Kidney (tissue), 14 donors: Measurements from ENCODE around the gene MAP3K5. TPM values are rescaled to one million over a fixed set of nuclear protein-coding genes. Genes with fewer than 3 reads are reported as not detected.

Source experiments
- DNase-seq, 5 donors: peaks; one replicate each; pipeline ENCODE4 v3.0.0-alpha.2; 2013 to 2020
- FAIRE-seq: peaks from 2 replicates; lab custom pipeline; 2012; peaks lifted over from hg19 to GRCh38; lab: Jason Lieb, UNC
- H3K27ac ChIP-seq, 2 donors: one replicate each; pipeline ENCODE4 v1.7.0; 2013; ENCODE audit warnings: low read depth in 2 of 2, low read length in 2 of 2, inconsistent platforms in 1 of 2
- H3K27me3 ChIP-seq: one replicate; pipeline ENCODE4 v1.7.1; 2013; ENCODE audit warnings: low read length, inconsistent platforms; ENCODE audit not compliant: control insufficient read depth, insufficient read depth
- H3K36me3 ChIP-seq, 3 donors: one replicate each; pipeline versions ENCODE4 v1.7.0 to v1.7.1; 2013; ENCODE audit warnings: low read length in 3 of 3, control low read depth in 1 of 3, inconsistent platforms in 1 of 3; ENCODE audit not compliant: insufficient read depth in 3 of 3, control insufficient read depth in 2 of 3
- H3K4me1 ChIP-seq, 3 donors: one replicate each; pipeline versions ENCODE4 v1.7.0 to v1.7.1; 2013; ENCODE audit warnings: low read length in 3 of 3, inconsistent platforms in 1 of 3, low read depth in 1 of 3; ENCODE audit not compliant: control insufficient read depth in 2 of 3, insufficient read depth in 2 of 3
- H3K4me3 ChIP-seq, 3 donors: one replicate each; pipeline versions ENCODE4 v1.7.0 to v1.8.1; 2013; ENCODE audit warnings: low read length in 3 of 3, control low read depth in 1 of 3, inconsistent platforms in 1 of 3
- H3K9ac ChIP-seq, 3 donors: one replicate each; pipeline versions ENCODE4 v1.7.0 to v1.7.1; 2013; ENCODE audit warnings: low read length in 3 of 3, control low read depth in 1 of 3, inconsistent platforms in 1 of 3
- H3K9me3 ChIP-seq, 3 donors: one replicate each; pipeline versions ENCODE4 v1.7.0 to v1.7.1; 2013; ENCODE audit warnings: low read length in 3 of 3, control low read depth in 1 of 3, inconsistent platforms in 1 of 3; ENCODE audit not compliant: control insufficient read depth in 2 of 3, insufficient read depth in 1 of 3
- CTCF ChIP-seq: IDR thresholded peaks from 3 replicates; pipeline ENCODE4 v1.5.1; 2012; ENCODE audit warnings: mild to moderate bottlenecking, moderate library complexity, borderline replicate concordance; ENCODE audit not compliant: insufficient read depth; ENCODE audit errors: extremely low read depth
- intact Hi-C: fragments of 100-400 bp; cut with DNase I; formaldehyde crosslinking; loops from one replicate; pipeline ENCODE4 v1.11.1; 2022
- polyA plus RNA-seq: library from polyadenylated mRNA; stranded (reverse); fragments of 350-450 nt; fragmentation: Illumina TruSeq; extraction: RNeasy Lipid Tissue Mini Kit (QIAGEN cat#74804); gene quantifications from one replicate; pipeline ENCODE4 v1.2.3, GENCODE V29; 2014; ENCODE audit warnings: low read depth, low replicate concordance; ENCODE audit not compliant: insufficient read depth
- total RNA-seq: library from RNA; stranded (reverse); fragmentation: NEBNext Ultra II Directional; extraction: Animal tissue kit (Norgen Biotek cat#: 25700); gene quantifications from one replicate; pipeline ENCODE4 v1.2.1, GENCODE V29; 2021
- donor health status: control.
- donor health status: control.
- donor health status: control.
- donor health status: control.
- donor health status: control.
- donor health status: DM: yes; HTN: yes; CAD: no.
- donor health status: Normal renal cell carcinoma (clear cell type).

MAP3K5 gene
- total and polyA plus RNA-seq, 2 donors from 2014 or later: 5.9 to 32.9 TPM

- Histone ChIP-seq H3K9me3 (no peaks in the 10 kb centered on the region), H3K36me3 (peaks cover 0 to 17% (median 5%) of the 10 kb centered on the region in 3 donors), H3K27me3 (no peaks in the 10 kb centered on the region), H3K4me3 (no peak overlapping the region), H3K4me1 (peaks cover 0 to 6% (median 0%) of the 10 kb centered on the region in 3 donors), H3K27ac (no peak overlapping the region), H3K9ac (no peak overlapping the region)
- FAIRE-seq (no peak), DNase-seq (no peak)
- intact Hi-C loops: no loop called here
- TF ChIP-seq CTCF: no peak
Observed at GRCh38 chr6:136635615-136636014, 156.7 kb downstream of the MAP3K5 start.

DNA sequence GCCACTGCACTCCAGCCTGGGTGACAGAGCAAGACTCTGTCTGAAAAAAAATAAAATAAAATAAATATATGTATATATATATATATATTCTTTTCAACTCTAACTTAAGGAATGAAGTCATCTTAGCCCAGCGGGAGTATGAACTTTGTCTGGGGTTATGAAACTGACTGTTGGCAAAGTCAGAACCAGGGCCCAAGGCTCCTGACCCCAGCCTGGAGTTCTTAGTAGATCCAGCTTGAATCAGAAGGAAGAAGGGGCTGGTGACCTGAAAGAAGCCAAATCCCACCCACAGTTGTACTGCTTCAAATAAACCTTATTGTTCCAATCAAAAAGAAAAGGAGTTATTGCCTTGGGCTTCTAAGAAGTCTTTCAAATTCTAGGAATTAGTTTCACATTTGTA lies 158.9 kb downstream of the MAP3K5 start:
- Histone ChIP-seq H3K4me1 (peaks cover 0 to 6% (median 0%) of the 10 kb centered on the region in 3 donors), H3K36me3 (peaks cover 0 to 17% (median 5%) of the 10 kb centered on the region in 3 donors), H3K27ac (no peak overlapping the region), H3K27me3 (no peaks in the 10 kb centered on the region), H3K9ac (no peak overlapping the region), H3K9me3 (no peaks in the 10 kb centered on the region), H3K4me3 (no peak overlapping the region)
- intact Hi-C loops: no loop called here
- FAIRE-seq (no peak), DNase-seq (peak in 1 of 5 donors; percentile 25)
- no peak for TF ChIP-seq CTCF

DNA sequence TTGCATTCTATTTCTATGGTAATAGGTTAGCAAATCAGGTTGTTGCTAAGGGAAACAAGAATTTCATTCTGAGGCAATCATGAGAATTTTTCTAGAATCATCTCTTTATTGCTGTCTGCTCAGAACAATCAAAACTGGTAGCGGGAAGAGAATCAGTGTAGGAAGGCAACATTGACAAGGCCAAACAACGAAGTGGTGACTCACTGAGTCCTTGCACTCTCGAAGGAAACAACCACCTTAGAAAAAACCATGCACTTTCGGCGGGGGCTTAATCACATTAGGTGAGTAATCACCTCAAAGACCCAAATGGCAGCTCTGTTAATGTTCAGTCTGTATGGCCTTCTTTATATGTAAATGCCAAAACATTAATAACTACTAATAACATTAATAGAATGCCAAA lies 163.3 kb downstream of the MAP3K5 start:
- no peak for TF ChIP-seq CTCF
- Histone ChIP-seq H3K27ac (no peak overlapping the region), H3K9ac (no peak overlapping the region), H3K27me3 (no peaks in the 10 kb centered on the region), H3K4me3 (no peak overlapping the region), H3K36me3 (no peaks in the 10 kb centered on the region), H3K9me3 (no peaks in the 10 kb centered on the region), H3K4me1 (peaks cover 0 to 6% (median 0%) of the 10 kb centered on the region in 3 donors)
- intact Hi-C loops: no loop called here
- FAIRE-seq: no peak
- DNase-seq: no peak

DNA sequence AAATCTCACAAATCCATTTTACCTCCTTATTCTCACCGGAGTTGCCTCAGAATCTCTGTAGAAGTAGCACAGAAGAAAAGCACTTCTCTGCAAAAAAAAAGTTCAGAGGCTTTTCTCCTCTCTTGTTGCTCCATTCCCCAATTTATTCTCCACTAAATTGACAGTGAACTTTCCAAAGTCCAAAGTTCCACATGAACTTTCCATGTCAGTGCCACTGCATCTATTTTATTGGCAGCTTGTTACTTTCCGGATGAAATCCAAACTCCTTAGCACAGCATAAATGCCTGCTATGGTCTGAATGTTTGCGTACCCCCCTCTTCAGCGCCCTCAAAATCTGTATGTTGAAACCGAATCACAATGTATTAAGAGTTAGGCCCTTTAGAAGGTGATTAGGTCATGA lies 165.1 kb downstream of the MAP3K5 start:
- no peak for TF ChIP-seq CTCF
- Histone ChIP-seq H3K4me1 (no peaks in the 10 kb centered on the region), H3K27me3 (no peaks in the 10 kb centered on the region), H3K9me3 (no peaks in the 10 kb centered on the region), H3K27ac (peak overlapping the region in 1 of 2 donors; percentile 60), H3K36me3 (peaks cover 0 to 2% (median 0%) of the 10 kb centered on the region in 3 donors), H3K9ac (no peak overlapping the region), H3K4me3 (no peak overlapping the region)
- no peak for DNase-seq
- no peak for FAIRE-seq
- intact Hi-C loops: no loop called here
